Activated CD4-positive, alpha-beta memory T cell treated with anti-CD3 and anti-CD28 coated beads for 36 hours (primary cell): Measurements from ENCODE around the gene CADM1. TPM values are rescaled to one million over a fixed set of nuclear protein-coding genes. Genes with fewer than 3 reads are reported as not detected.
A peak's percentile ranks its signal among the peaks of the same experiment; 100 is the strongest.

Experiments used
- CTCF ChIA-PET: fragments of 350-600 bp; sonication (Branson Sonifier 250); formaldehyde crosslinking; loops from one replicate; lab custom pipeline; 2021; ENCODE audit warnings: antibody characterized with exemption, inconsistent platforms; lab: Charles Lee
- POLR2A ChIA-PET: fragments of 350-600 bp; sonication (Branson Sonifier 250); formaldehyde crosslinking; loops from one replicate; lab custom pipeline; 2021; ENCODE audit warnings: antibody characterized with exemption; lab: Charles Lee
- DNase-seq: peaks from one replicate; pipeline ENCODE4 v3.0.0-alpha.2; 2020
- H3K27ac Mint-ChIP-seq: one replicate; pipeline ENCODE4 v1.8.0; 2021; ENCODE audit warnings: mixed read lengths
- H3K27me3 Mint-ChIP-seq: one replicate; pipeline ENCODE4 v1.8.0; 2021; ENCODE audit warnings: mixed read lengths
- H3K36me3 Mint-ChIP-seq: one replicate; pipeline ENCODE4 v1.8.0; 2021; ENCODE audit warnings: mixed read lengths
- H3K4me1 Mint-ChIP-seq: one replicate; pipeline ENCODE4 v1.8.0; 2021; ENCODE audit warnings: low read depth, mixed read lengths
- H3K4me3 Mint-ChIP-seq: one replicate; pipeline ENCODE4 v1.8.0; 2021; ENCODE audit warnings: mild to moderate bottlenecking, mixed read lengths
- H3K9me3 Mint-ChIP-seq: one replicate; pipeline ENCODE4 v1.8.0; 2021; ENCODE audit warnings: mixed read lengths
- intact Hi-C: fragments of 100-400 bp; cut with micrococcal nuclease; formaldehyde crosslinking; loops from one replicate; pipeline ENCODE4 v1.15.1; 2023
- total RNA-seq, 2 experiments: library from RNA; stranded (reverse); gene quantifications; one replicate each; pipeline ENCODE4 v1.2.3, GENCODE V29; 2021

The CADM1 gene
- total RNA-seq: 1 to 10 TPM in 1 of 2 experiments, under 1 TPM in 1; 0.95 to 1.5 TPM

- peak; percentile 88 for DNase-seq
- H3K36me3 Mint-ChIP-seq: peaks cover 2% of the 10 kb centered on the region
- ChIA-PET CTCF (no interaction called here), POLR2A (no interaction called here)
- peaks cover 10% of the 10 kb centered on the region for H3K4me1 Mint-ChIP-seq
- H3K9me3 Mint-ChIP-seq: no peaks in the 10 kb centered on the region
- H3K27me3 Mint-ChIP-seq: peaks cover 23% of the 10 kb centered on the region
- peak within 1 kb of the TSS; percentile 75 for H3K4me3 Mint-ChIP-seq
- no peak within 1 kb of the TSS for H3K27ac Mint-ChIP-seq
- intact Hi-C loops: loop anchor here (1.0 to 5.0 kb wide), 4 partner anchors 122 to 421 kb away; no protein-coding TSS in a partner anchor
Measured at GRCh38 chr11:115504276-115505158, at the start of gene CADM1. TSS of gene CADM1 (minus strand) at chr11:115504415.

GRCh38 chr11:115552773-115553438 is 48.7 kb upstream of the CADM1 start:
- intact Hi-C loops: no loop called here
- DNase-seq: no peak
- Mint-ChIP-seq H3K4me1 (no peaks in the 10 kb centered on the region), H3K27me3 (peaks cover 1% of the 10 kb centered on the region), H3K4me3 (no peak overlapping the region), H3K9me3 (no peaks in the 10 kb centered on the region), H3K36me3 (no peaks in the 10 kb centered on the region), H3K27ac (no peak overlapping the region)
- CTCF ChIA-PET: no interaction called here
- POLR2A ChIA-PET: no interaction called here

- intact Hi-C loops: no loop called here
- ChIA-PET POLR2A (no interaction called here), CTCF (no interaction called here)
- Mint-ChIP-seq H3K4me3 (no peak overlapping the region), H3K27ac (no peak overlapping the region), H3K9me3 (no peaks in the 10 kb centered on the region), H3K36me3 (no peaks in the 10 kb centered on the region), H3K4me1 (no peaks in the 10 kb centered on the region), H3K27me3 (peaks cover 1% of the 10 kb centered on the region)
- DNase-seq: no peak
Measured at GRCh38 chr11:115552151-115552772, 48.0 kb upstream of the CADM1 start.

DNA sequence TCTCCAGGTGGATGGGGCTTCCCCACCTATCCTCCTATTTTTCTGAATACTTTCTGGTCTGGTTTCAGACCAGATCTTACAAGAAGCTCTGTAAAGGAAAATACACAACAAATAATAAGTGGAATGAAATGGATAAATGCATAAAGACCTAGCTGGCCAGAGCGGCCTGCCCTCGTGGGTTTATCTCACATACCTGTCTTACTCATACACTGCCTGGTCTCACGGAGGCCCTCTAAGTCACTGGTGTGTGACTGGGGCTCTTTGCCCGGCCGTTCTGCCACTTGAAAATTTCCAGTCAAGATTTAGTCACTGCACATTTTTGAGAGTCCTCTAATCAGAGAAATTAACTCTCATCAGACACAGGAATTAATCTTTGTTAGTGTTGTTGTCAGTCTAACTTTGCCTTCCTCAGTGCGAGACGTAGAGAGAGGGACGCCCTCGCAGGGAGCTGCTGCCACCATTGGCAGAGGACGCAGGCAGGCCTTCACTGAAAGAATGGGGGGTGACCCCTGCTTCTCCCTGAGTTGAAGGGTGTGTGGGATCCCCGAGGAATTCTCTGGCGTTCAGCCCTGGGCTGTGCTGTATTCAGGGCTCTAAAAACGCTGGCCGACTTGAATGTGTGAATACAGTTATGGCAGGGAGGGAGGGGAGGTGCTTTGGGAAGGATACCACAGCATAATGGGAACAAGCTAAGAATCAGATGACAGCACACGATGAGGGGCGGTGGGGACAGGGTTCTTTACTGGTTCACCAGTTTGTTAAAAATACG is 46.3 kb upstream of the CADM1 start:
- Mint-ChIP-seq H3K36me3 (no peaks in the 10 kb centered on the region), H3K27me3 (peaks cover 5% of the 10 kb centered on the region), H3K4me3 (no peak overlapping the region), H3K4me1 (no peaks in the 10 kb centered on the region), H3K9me3 (no peaks in the 10 kb centered on the region), H3K27ac (no peak overlapping the region)
- intact Hi-C loops: no loop called here
- ChIA-PET CTCF (no interaction called here), POLR2A (no interaction called here)
- DNase-seq: no peak

GRCh38 chr11:115548878-115549528 is 44.8 kb upstream of the CADM1 start:
- no peak for DNase-seq
- H3K27me3 Mint-ChIP-seq: peaks cover 5% of the 10 kb centered on the region
- intact Hi-C loops: no loop called here
- H3K4me1 Mint-ChIP-seq: no peaks in the 10 kb centered on the region
- H3K27ac Mint-ChIP-seq: no peak overlapping the region
- no peaks in the 10 kb centered on the region for H3K9me3 Mint-ChIP-seq
- H3K36me3 Mint-ChIP-seq: no peaks in the 10 kb centered on the region
- H3K4me3 Mint-ChIP-seq: no peak overlapping the region
- ChIA-PET POLR2A (no interaction called here), CTCF (no interaction called here)

DNA sequence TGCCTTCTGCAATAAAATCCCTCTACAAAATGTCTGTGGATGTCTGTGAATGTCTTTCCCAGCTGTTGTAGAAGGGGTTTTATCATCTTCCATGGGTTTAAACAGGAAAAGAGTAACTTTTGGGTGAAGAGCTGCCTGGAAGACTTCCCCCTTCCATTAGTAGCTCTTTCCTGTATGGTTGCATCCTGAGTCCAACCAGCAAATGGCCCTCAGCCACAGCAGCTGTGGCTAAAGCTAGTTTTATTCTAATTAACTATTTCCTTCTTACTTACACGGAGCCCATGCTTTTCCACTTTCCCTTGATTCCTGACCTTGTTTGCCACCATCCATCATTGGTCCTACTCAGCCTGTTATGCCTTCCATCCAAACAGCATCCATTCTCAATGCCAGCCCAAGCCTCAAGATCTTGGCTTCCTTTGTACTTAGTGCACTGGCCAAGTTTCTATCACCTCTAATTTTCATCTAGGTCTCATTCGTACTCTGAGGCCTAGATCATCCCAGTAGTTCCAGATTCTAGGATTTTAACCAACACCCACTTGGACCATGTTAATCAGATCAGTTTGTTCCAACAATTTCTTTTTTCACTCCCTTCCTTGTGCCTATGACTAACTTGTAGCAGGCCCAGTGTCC is 41.5 kb upstream of the CADM1 start:
- POLR2A ChIA-PET: no interaction called here
- Mint-ChIP-seq H3K27ac (no peak overlapping the region), H3K36me3 (no peaks in the 10 kb centered on the region), H3K9me3 (no peaks in the 10 kb centered on the region), H3K27me3 (peaks cover 5% of the 10 kb centered on the region), H3K4me1 (no peaks in the 10 kb centered on the region), H3K4me3 (no peak overlapping the region)
- CTCF ChIA-PET: no interaction called here
- intact Hi-C loops: no loop called here
- no peak for DNase-seq

DNA sequence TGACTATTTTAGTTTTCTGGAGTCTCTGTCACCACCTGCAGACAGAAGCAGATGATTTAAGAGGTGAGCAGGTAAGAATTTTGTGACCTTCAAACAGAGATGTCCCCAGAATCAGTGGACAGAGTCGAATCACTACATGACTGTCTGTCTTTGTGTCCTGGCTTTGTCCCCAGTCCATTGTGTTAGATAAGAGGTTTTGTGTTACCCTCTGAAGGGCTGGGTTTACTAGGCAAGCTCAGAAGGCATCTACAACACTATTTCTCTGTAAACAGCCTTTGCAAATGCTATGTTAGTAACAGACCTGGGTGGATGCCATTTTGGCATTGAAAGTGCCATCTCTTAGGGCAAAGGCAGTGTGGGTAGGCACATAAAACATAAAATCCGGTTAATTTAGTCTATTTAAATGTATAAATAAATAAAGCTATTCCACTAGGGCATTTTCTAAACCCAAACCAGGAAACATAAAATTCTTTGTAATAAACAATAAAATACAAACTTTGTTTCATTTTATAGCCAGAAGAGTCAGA is 40.3 kb upstream of the CADM1 start:
- CTCF ChIA-PET: no interaction called here

GRCh38 chr11:115541518-115541917 is 37.3 kb upstream of the CADM1 start:
- Mint-ChIP-seq H3K9me3 (no peaks in the 10 kb centered on the region), H3K27ac (no peak overlapping the region), H3K4me3 (no peak overlapping the region), H3K36me3 (no peaks in the 10 kb centered on the region), H3K27me3 (peaks cover 4% of the 10 kb centered on the region), H3K4me1 (no peaks in the 10 kb centered on the region)
- POLR2A ChIA-PET: no interaction called here
- CTCF ChIA-PET: no interaction called here
- intact Hi-C loops: no loop called here
- no peak for DNase-seq

More for the DNA sequence above, 40.3 kb upstream of the CADM1 start:
- no peak for DNase-seq
- Mint-ChIP-seq H3K9me3 (no peaks in the 10 kb centered on the region), H3K4me3 (no peak overlapping the region), H3K36me3 (no peaks in the 10 kb centered on the region), H3K27me3 (peaks cover 4% of the 10 kb centered on the region), H3K4me1 (no peaks in the 10 kb centered on the region), H3K27ac (no peak overlapping the region)
- intact Hi-C loops: no loop called here
- POLR2A ChIA-PET: no interaction called here

- Mint-ChIP-seq H3K36me3 (no peaks in the 10 kb centered on the region), H3K27me3 (peaks cover 1% of the 10 kb centered on the region), H3K4me3 (no peak overlapping the region), H3K9me3 (no peaks in the 10 kb centered on the region), H3K4me1 (no peaks in the 10 kb centered on the region), H3K27ac (no peak overlapping the region)
- ChIA-PET POLR2A (no interaction called here), CTCF (no interaction called here)
- DNase-seq: no peak
- intact Hi-C loops: no loop called here
Measured at GRCh38 chr11:115539844-115540243, 35.6 kb upstream of the CADM1 start.

DNA sequence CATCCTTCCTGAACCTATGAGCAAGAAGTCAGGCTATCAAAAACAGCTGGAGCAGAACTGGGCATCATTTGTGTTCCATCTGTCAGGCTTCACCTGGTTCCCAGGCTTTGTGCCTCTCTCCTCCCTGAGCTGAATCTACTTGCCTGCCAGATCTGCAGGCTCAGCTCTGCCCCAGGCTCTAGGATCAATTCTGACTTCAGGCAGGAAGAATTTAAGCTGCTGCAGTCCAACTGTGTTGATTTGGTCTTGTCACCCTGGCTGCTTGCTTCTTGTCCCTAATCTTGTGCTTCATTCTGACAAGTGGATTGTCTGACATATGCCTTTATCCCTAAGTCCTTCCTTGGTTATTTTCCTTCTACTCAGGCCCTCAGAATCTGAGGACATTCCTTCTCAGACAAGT is 31.6 kb upstream of the CADM1 start:
- intact Hi-C loops: no loop called here
- peaks cover 1% of the 10 kb centered on the region for H3K27me3 Mint-ChIP-seq
- no peaks in the 10 kb centered on the region for H3K9me3 Mint-ChIP-seq
- no peak overlapping the region for H3K4me3 Mint-ChIP-seq
- DNase-seq: no peak
- ChIA-PET CTCF (no interaction called here), POLR2A (no interaction called here)
- no peaks in the 10 kb centered on the region for H3K36me3 Mint-ChIP-seq
- no peak overlapping the region for H3K27ac Mint-ChIP-seq
- no peaks in the 10 kb centered on the region for H3K4me1 Mint-ChIP-seq

GRCh38 chr11:115530752-115531151 is 26.5 kb upstream of the CADM1 start:
- Mint-ChIP-seq H3K4me1 (no peaks in the 10 kb centered on the region), H3K27ac (no peak overlapping the region), H3K4me3 (no peak overlapping the region), H3K36me3 (no peaks in the 10 kb centered on the region), H3K9me3 (no peaks in the 10 kb centered on the region), H3K27me3 (peaks cover 3% of the 10 kb centered on the region)
- ChIA-PET POLR2A (no interaction called here), CTCF (no interaction called here)
- intact Hi-C loops: no loop called here
- DNase-seq: no peak
